ENCODE measurements around the gene COL11A1. TPM values are rescaled to one million over a fixed set of nuclear protein-coding genes. Genes with fewer than 3 reads are reported as not detected.

COL11A1 gene
- total RNA-seq, 2 donors from 2014 or later: 0.32 to 0.88 TPM

DNA sequence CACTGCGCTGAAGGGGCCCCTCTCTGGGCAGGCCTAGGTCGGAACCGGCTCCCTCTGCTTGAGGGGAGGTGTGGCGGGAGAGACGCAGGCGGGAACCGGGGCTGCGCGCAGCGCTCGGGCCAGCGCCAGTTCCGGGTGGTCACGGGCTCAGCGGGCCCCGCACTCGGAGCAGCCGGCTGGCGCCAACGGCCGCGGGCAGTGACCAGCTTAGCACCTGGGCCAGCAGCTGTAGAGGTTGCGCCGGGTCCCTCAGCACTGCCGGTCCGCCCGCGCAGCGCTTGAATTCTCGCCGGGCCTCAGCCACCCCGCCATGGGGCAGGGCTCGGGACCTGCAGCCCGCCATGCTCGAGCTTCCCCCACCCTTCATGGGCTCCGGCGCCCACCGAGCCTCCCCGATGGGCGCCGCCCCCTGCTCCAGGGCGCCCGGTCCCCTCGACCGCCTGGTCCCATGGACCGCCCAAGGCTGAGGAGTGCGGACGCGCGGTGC is 254.6 kb downstream of the COL11A1 start:
- intact Hi-C loops (cut with DNase I): no loop called here
- H3K27ac ChIP-seq: no peak overlapping the region
- no peak for DNase-seq
- no peaks in the 10 kb centered on the region for H3K27me3 ChIP-seq
- TF ChIP-seq, protein P1, sequence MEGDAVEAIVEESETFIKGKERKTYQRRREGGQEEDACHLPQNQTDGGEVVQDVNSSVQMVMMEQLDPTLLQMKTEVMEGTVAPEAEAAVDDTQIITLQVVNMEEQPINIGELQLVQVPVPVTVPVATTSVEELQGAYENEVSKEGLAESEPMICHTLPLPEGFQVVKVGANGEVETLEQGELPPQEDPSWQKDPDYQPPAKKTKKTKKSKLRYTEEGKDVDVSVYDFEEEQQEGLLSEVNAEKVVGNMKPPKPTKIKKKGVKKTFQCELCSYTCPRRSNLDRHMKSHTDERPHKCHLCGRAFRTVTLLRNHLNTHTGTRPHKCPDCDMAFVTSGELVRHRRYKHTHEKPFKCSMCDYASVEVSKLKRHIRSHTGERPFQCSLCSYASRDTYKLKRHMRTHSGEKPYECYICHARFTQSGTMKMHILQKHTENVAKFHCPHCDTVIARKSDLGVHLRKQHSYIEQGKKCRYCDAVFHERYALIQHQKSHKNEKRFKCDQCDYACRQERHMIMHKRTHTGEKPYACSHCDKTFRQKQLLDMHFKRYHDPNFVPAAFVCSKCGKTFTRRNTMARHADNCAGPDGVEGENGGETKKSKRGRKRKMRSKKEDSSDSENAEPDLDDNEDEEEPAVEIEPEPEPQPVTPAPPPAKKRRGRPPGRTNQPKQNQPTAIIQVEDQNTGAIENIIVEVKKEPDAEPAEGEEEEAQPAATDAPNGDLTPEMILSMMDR (IDR thresholded peaks at IDR 0.05): no peak
- no peaks in the 10 kb centered on the region for H3K36me3 ChIP-seq
- H3K4me1 ChIP-seq: no peaks in the 10 kb centered on the region
- H3K9me3 ChIP-seq: no peaks in the 10 kb centered on the region
- H3K9ac ChIP-seq (ENCODE audit: low read depth in 2 of 2, low read length in 2 of 2): no peak overlapping the region
- no peak overlapping the region for H3K4me3 ChIP-seq

DNA sequence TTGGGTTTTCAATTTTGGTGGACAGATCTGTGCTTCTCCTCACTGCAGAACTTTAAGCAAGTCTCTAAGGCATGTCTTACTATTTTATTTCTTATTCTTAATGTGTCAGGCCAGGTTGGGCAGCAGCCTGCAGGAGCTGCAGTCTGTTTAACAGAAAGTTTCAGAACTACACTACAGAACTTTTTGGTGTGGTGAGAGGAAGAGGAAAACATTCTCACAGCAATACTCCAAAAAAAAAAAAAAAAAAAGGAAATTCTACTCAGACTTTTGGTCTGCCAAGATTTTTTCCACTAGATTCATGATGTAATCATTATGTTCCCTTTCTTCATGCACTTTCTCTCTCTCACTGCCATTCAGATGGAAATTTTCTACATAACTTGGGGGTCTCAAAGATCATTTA is 255.2 kb downstream of the COL11A1 start:
- TF ChIP-seq, protein P1 (IDR thresholded peaks at IDR 0.05): no peak
- DNase-seq: no peak
- Histone ChIP-seq H3K9me3 (no peaks in the 10 kb centered on the region), H3K27ac (no peak overlapping the region), H3K4me1 (no peaks in the 10 kb centered on the region), H3K36me3 (no peaks in the 10 kb centered on the region), H3K27me3 (no peaks in the 10 kb centered on the region), H3K9ac (ENCODE audit: low read depth in 2 of 2, low read length in 2 of 2) (no peak overlapping the region), H3K4me3 (no peak overlapping the region)
- intact Hi-C loops (cut with DNase I): no loop called here

DNA sequence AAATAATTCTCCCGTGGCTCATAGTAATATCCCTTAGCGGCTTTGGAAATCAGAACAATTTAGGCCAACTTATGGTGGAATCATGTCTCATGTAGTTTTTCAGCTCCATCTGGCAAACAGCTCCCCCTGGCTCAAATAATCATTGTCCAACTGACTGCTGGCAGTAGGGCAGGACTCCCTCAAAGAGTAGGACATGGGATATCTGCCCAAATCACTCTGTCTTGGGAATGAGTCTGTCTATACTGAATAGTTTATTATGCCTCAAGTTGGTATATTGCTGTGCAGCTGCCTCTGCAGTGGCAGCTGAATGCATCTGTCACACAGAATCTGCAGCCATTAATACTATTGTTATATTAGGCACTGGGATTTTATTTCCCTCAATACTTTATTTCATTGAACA is 255.7 kb downstream of the COL11A1 start:
- Histone ChIP-seq H3K27me3 (no peaks in the 10 kb centered on the region), H3K9ac (ENCODE audit: low read depth in 2 of 2, low read length in 2 of 2) (no peak overlapping the region), H3K4me3 (no peak overlapping the region), H3K4me1 (no peaks in the 10 kb centered on the region), H3K36me3 (no peaks in the 10 kb centered on the region), H3K9me3 (no peaks in the 10 kb centered on the region), H3K27ac (no peak overlapping the region)
- TF ChIP-seq, protein P1 (IDR thresholded peaks at IDR 0.05): no peak
- DNase-seq: no peak
- intact Hi-C loops (cut with DNase I): no loop called here

DNA sequence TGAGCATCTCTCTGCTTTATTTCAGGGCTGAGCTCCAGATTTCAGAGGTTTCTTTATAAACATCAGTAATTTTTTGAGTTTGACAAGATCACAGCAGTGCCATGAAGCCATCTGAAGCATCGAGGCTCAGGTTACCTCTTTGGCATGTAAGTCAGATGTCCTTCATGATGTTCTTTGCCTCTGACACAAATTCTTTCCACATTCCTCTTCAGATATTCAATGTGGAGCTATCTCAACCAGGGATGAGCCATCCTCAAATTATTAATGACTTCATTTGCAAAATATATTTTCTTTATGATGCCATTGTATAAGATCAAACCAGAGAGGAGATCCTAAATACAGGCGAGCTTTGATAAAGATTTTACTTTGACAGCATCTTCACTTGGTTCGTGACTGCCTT is 256.7 kb downstream of the COL11A1 start:
- no peaks in the 10 kb centered on the region for H3K36me3 ChIP-seq
- DNase-seq: no peak
- no peak overlapping the region for H3K9ac ChIP-seq (ENCODE audit: low read depth in 2 of 2, low read length in 2 of 2)
- no peak overlapping the region for H3K4me3 ChIP-seq
- intact Hi-C loops (cut with DNase I): no loop called here
- H3K27ac ChIP-seq: no peak overlapping the region
- H3K4me1 ChIP-seq: no peaks in the 10 kb centered on the region
- no peaks in the 10 kb centered on the region for H3K9me3 ChIP-seq
- H3K27me3 ChIP-seq: no peaks in the 10 kb centered on the region
- TF ChIP-seq, protein P1 (IDR thresholded peaks at IDR 0.05): no peak

DNA sequence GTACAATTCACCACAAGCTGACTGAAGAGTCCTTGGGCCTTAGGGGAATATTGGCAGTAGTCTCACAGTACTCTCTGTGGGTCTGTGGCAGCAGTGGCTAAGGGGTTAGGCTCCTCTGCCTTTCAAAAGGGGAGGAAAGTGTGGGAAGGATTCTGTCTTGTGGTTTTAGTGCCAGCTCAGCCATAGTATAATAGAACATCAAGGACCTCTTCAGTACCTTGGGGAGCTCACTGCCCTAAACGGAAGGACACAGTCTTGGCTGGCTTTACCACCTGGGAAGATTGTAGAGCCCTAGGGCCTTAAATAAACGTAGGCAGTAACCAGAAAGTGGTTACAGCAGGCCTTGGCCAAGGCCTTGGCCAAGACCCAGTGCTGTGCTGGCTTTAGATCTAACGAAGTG is 265.7 kb downstream of the COL11A1 start:
- H3K9ac ChIP-seq (ENCODE audit: low read depth in 2 of 2, low read length in 2 of 2): no peak overlapping the region
- TF ChIP-seq, protein P1 (IDR thresholded peaks at IDR 0.05): no peak
- no peaks in the 10 kb centered on the region for H3K36me3 ChIP-seq
- no peaks in the 10 kb centered on the region for H3K4me1 ChIP-seq
- no peak overlapping the region for H3K27ac ChIP-seq
- intact Hi-C loops (cut with DNase I): no loop called here
- DNase-seq: no peak
- no peaks in the 10 kb centered on the region for H3K27me3 ChIP-seq
- H3K9me3 ChIP-seq: no peaks in the 10 kb centered on the region
- no peak overlapping the region for H3K4me3 ChIP-seq

DNA sequence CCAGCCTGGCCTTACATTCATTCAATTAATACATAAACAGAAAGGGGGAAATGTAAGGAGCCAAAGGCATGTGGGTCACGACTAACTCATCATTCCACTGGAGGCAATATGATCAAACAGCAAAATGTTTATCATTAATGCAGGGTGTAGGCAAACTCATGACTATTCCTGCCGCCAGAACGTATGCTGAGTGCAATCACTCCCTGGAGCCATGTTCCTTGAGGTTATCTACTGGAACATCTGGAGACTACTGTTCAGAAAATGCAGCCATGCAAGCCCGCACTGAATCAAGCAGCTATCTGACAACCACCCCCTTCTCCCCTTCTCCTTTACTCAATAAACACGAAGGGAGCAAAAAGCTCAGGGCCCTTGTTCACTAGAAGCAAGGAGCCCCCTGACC is 267.6 kb downstream of the COL11A1 start:
- intact Hi-C loops (cut with DNase I): no loop called here
- Histone ChIP-seq H3K27ac (no peak overlapping the region), H3K9me3 (no peaks in the 10 kb centered on the region), H3K4me3 (no peak overlapping the region), H3K27me3 (no peaks in the 10 kb centered on the region), H3K9ac (ENCODE audit: low read depth in 2 of 2, low read length in 2 of 2) (no peak overlapping the region), H3K36me3 (no peaks in the 10 kb centered on the region), H3K4me1 (no peaks in the 10 kb centered on the region)
- TF ChIP-seq, protein P1 (IDR thresholded peaks at IDR 0.05): no peak
- DNase-seq: no peak
